ENCODE measurements around the gene VANGL1. TPM values are rescaled to one million over a fixed set of nuclear protein-coding genes. Genes with fewer than 3 reads are reported as not detected.

Gene VANGL1
- total RNA-seq, 1 experiment from 2014 or later, result 22.7 TPM

DNA sequence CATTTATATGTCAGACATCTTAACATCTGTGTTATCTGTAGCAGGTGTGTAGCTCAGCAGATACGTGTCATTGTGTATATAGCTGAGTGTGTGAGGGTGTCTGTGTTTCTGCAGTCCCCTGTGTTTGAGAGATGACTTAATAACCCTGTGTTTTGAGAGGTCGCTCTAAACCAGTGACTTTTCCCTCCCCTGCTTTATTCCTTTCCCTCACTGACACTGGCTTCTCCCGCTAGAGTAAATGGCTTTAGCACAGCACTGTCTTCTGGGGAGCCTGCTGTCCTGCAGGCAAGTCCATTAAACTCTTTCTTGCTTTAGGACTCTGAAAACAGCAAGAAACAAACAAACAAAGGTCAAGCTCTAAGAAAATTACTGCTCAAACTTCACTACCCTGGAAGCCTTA, 53.0 kb downstream of the VANGL1 start:
- ChIA-PET CTCF (no interaction called here), POLR2A (no interaction called here)
- in situ Hi-C loops (cut with HindIII; ENCODE audit: low pct_unique_long_range_greater_than_20kb, low sequenced_read_pairs) (no loop called here), intact Hi-C loops (cut with micrococcal nuclease; ENCODE audit: unreplicated experiment) (no loop called here)
- H3K27me3 ChIP-seq (ENCODE audit: control insufficient read depth, insufficient read depth, low read length), result no peaks in the 10 kb centered on the region
- H3K36me3 ChIP-seq (ENCODE audit: control insufficient read depth, insufficient read depth, low read length), result no peaks in the 10 kb centered on the region
- H3K27ac ChIP-seq (ENCODE audit: low read length), result no peak overlapping the region
- ATAC-seq (no peak), DNase-seq (ENCODE audit: low read depth, low spot score) (no peak)
- BruUV-seq (replicated peaks), result no TSS peak
- no peaks in the 10 kb centered on the region for H3K9me3 ChIP-seq (ENCODE audit: control insufficient read depth, insufficient read depth, low read depth, low read length)
- H3K4me1 ChIP-seq (ENCODE audit: control insufficient read depth, insufficient read depth, low read length), result no peaks in the 10 kb centered on the region
- H3K4me3 ChIP-seq (ENCODE audit: low read depth in 2 of 2, low read length in 2 of 2), result no peak overlapping the region
- TF ChIP-seq, protein P1, sequence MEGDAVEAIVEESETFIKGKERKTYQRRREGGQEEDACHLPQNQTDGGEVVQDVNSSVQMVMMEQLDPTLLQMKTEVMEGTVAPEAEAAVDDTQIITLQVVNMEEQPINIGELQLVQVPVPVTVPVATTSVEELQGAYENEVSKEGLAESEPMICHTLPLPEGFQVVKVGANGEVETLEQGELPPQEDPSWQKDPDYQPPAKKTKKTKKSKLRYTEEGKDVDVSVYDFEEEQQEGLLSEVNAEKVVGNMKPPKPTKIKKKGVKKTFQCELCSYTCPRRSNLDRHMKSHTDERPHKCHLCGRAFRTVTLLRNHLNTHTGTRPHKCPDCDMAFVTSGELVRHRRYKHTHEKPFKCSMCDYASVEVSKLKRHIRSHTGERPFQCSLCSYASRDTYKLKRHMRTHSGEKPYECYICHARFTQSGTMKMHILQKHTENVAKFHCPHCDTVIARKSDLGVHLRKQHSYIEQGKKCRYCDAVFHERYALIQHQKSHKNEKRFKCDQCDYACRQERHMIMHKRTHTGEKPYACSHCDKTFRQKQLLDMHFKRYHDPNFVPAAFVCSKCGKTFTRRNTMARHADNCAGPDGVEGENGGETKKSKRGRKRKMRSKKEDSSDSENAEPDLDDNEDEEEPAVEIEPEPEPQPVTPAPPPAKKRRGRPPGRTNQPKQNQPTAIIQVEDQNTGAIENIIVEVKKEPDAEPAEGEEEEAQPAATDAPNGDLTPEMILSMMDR (IDR thresholded peaks at IDR 0.05), result no peak
- TF ChIP-seq TCF7L2 (IDR thresholded peaks at IDR 0.05; ENCODE audit: low read depth, low read length) (no peak), SIN3A (IDR thresholded peaks at IDR 0.05; ENCODE audit: borderline replicate concordance, insufficient read depth, low read depth, low read length) (no peak), POLR2AphosphoS5 (IDR thresholded peaks at IDR 0.05; ENCODE audit: low read depth, low read length) (no peak)
- TF ChIP-seq, protein P2, sequence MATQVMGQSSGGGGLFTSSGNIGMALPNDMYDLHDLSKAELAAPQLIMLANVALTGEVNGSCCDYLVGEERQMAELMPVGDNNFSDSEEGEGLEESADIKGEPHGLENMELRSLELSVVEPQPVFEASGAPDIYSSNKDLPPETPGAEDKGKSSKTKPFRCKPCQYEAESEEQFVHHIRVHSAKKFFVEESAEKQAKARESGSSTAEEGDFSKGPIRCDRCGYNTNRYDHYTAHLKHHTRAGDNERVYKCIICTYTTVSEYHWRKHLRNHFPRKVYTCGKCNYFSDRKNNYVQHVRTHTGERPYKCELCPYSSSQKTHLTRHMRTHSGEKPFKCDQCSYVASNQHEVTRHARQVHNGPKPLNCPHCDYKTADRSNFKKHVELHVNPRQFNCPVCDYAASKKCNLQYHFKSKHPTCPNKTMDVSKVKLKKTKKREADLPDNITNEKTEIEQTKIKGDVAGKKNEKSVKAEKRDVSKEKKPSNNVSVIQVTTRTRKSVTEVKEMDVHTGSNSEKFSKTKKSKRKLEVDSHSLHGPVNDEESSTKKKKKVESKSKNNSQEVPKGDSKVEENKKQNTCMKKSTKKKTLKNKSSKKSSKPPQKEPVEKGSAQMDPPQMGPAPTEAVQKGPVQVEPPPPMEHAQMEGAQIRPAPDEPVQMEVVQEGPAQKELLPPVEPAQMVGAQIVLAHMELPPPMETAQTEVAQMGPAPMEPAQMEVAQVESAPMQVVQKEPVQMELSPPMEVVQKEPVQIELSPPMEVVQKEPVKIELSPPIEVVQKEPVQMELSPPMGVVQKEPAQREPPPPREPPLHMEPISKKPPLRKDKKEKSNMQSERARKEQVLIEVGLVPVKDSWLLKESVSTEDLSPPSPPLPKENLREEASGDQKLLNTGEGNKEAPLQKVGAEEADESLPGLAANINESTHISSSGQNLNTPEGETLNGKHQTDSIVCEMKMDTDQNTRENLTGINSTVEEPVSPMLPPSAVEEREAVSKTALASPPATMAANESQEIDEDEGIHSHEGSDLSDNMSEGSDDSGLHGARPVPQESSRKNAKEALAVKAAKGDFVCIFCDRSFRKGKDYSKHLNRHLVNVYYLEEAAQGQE (IDR thresholded peaks at IDR 0.05; ENCODE audit: insufficient read depth in 1 of 2, low read depth in 2 of 2, low read length in 1 of 2), result no peak

DNA sequence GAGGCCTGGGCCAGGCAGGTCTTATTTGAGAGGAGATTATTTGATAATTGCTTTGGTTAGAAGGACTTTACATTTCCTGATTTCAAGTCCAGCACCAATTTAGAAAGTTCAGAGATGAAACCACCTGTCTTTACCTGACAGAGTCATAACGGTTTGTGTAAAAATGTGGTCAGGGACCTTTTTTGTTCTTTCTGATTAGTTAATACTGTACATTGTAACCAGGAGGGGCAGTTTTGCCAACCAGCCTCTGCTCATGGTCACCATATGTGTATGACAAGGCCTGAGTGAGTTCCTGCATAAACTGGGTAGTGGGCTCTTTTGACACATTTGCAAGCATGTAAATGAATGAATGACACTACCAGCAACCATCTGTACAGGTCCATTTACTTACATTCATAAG, 55.8 kb downstream of the VANGL1 start:
- TF ChIP-seq, protein P2 (IDR thresholded peaks at IDR 0.05; ENCODE audit: insufficient read depth in 1 of 2, low read depth in 2 of 2, low read length in 1 of 2), result no peak
- TF ChIP-seq SIN3A (IDR thresholded peaks at IDR 0.05; ENCODE audit: borderline replicate concordance, insufficient read depth, low read depth, low read length) (no peak), TCF7L2 (IDR thresholded peaks at IDR 0.05; ENCODE audit: low read depth, low read length) (no peak), POLR2AphosphoS5 (IDR thresholded peaks at IDR 0.05; ENCODE audit: low read depth, low read length) (no peak)
- TF ChIP-seq, protein P1 (IDR thresholded peaks at IDR 0.05), result no peak
- H3K9me3 ChIP-seq (ENCODE audit: control insufficient read depth, insufficient read depth, low read depth, low read length), result no peaks in the 10 kb centered on the region
- intact Hi-C loops (cut with micrococcal nuclease; ENCODE audit: unreplicated experiment), result no loop called here
- no TSS peak for BruUV-seq (replicated peaks)
- in situ Hi-C loops (cut with HindIII; ENCODE audit: low pct_unique_long_range_greater_than_20kb, low sequenced_read_pairs), result no loop called here
- no peaks in the 10 kb centered on the region for H3K27me3 ChIP-seq (ENCODE audit: control insufficient read depth, insufficient read depth, low read length)
- no peaks in the 10 kb centered on the region for H3K36me3 ChIP-seq (ENCODE audit: control insufficient read depth, insufficient read depth, low read length)
- H3K4me3 ChIP-seq (ENCODE audit: low read depth in 2 of 2, low read length in 2 of 2), result no peak overlapping the region
- no peak for DNase-seq (ENCODE audit: low read depth, low spot score)
- no peaks in the 10 kb centered on the region for H3K4me1 ChIP-seq (ENCODE audit: control insufficient read depth, insufficient read depth, low read length)
- POLR2A ChIA-PET, result no interaction called here
- H3K27ac ChIP-seq (ENCODE audit: low read length), result no peak overlapping the region
- ATAC-seq, result no peak
- CTCF ChIA-PET, result no interaction called here
